ENCODE data around the gene TOX4.

TOX4 gene

DNA sequence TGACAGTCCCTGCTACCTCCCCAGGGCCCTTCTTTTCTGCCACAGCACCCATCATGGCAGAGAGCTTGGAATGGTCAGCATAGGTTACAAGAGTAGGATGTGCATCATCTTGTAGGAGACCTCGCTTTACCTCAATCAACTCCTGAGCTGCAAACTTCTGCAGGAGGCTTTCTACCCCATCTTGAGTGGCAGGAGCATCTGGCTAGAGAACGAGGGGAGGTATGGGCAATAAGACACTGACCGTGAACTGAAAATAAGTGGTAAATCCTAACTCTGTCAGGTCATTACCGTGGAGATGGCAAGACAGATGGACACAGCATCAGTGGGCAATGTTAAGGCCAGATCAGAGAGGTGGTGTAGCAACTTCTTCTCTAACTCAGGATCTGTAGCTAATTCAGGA is 26.4 kb downstream of the TOX4 start:
- no peak for DNase-seq

DNA sequence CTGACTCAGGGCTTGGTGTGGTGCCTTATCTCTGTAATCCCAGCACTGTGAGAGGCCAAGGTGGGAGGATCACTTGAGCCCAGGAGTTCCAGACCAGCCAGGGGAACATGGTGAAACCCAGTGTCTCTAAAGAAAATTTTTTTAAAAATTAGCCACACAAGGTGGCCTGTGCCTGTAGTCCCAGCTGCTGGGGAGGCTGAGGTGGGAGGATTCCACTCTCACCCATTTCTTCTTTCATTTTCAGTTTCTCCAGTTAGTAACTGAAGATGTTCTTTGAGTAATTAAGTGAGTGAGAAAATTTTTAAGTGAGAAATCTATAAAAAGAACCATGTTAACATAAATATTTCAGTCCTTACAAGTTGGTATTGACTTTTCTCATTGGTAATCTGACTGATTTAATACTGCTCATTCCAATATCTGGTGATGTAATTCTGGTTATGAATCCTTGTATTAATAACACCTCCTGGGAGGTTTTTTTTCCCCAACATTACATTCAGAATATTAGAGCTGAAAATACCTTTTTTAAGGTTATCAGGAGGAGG is 28.1 kb downstream of the TOX4 start:
- DNase-seq, result peak in 1 of 2 donors; percentile 10

DNA sequence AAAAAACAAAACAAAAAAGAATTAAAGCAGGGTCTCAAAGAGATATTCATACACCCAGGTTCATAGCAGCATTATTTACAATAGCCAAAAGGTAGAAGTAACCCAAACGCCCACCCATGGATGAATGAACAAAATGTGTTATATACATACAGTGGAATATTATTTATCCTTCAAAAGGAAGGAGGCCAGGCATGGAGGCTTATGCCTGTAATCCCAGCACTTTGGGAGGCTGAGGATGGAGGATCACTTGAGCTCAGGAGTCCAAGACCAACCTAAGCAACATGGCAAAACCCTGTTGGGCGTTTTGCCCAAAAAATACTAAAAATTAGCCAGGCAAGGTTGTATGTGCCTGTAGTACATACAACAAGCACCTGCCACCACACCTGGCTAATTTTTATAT is 29.6 kb downstream of the TOX4 start:
- DNase-seq, result no peak

DNA sequence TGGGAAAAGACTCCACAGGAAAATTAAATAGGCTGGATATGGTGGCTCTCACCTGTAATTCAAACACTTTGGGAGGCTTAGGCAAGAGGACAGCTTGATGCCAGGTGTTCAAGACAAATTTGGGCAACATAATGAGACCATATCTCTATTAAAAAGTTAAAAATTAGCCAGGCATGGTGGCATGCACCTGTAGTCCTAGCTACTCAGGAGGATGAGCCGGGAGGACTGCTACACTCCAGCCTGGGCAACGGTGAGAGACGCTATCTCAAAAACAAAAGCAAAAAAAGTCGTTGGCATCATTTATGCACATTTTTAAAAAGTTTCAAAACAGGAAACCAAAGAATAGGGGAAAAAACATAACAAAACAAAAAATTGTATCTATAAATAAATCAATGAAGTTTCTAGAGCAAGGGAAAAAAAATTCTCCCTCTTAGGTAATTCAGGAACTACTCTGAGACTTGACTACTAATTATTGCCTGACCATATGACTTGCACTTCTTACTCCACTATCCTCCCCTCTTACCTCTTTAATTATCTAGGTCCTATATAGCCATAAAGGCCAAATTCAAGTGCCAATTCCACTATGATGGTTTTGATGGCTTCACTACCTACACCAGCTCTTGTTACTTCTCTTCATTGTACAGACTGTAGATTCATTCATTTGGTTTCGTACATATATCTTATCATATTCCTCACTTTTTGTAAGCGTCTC is 32.6 kb downstream of the TOX4 start:
- no peak for DNase-seq

DNA sequence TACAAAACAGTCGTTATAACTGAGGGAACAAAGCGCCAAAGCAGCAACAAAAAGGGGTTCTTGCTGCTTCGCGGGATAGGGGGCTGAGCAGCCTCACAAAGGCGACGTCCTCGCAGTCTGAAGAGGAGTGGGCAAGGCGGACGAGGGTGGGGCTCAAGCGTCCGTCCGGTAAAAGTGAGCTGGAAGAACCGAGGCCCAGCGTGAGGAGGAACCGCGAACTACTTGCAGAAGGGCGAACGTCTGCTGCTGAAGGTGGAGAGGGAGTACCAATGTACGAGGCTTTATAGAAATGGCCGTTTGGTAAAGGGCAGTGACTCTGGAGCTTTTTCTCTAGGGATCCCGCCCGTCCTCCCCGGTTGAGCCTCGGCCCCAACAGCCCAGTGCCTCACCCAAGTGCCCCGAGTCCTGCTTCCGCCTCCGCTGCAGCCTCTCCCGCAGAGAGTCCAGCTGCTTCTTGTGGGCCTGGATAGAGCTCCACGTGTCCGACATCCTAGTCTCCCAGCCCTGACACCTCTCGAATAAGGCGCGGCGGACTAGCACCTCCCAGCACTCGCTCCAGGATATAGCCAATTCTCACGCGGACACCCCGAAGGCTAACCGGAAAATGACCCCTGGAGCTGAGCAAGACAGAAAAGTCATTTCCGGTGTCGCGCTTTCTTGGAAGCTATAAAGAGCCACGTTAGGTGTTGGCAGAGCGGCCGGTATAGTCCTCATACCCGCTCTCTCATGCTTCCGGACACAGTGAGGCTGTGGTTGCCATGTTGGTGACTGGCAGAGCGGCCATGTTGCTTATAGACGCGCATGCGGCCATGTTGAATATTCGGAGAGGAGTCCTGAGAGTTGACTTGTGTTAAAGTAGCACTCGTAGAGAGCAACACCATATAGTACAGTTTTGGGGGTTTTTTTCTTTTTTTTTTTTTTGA is 34.0 kb downstream of the TOX4 start, which contains the start of gene METTL3:
TSS of gene METTL3 (minus strand) at position 606 of the 923 bp plus-strand sequence. CDS start at position 489, 117 bp downstream.
- DNase-seq, result peak; percentile 93 to 96

DNA sequence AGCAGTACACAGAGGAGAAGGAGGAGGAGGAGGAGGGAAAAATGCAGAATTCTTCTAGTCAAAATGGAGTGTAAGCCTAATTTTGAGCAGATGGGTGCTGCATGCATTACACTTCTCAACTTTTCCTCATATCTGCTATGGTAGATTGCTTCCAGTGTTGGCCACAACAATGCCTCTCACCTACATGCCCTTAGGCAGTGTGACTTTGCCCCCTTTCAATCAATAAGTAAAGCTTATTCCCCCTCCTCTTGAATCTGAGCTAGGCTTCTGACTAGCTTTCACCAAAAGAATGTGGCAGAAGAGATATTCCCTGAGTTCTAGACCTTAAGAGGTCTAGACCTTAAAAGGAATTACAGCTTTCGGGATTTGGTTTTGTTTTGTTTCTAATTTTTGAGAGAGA is 37.3 kb downstream of the TOX4 start:
- no peak for DNase-seq

DNA sequence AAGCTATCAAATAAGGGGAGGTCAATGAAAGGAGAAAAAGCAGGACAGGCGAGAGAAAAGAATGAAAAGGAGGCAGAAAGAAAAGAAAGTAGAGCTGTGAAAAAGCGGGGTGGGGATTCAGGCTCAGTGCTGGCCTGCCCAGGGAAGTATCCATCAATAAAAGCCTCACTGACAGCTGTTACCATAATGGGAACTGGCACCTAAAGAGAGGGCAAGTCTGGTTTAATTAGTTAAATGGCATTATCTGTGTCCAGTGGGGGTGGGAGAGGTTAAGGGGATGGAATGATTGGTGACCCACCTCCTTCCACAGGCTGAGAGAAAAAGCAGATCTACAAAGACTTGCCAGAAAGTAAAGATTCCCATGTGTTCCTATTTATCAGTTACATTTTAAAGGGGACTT is 41.7 kb downstream of the TOX4 start:
- DNase-seq, result no peak

DNA sequence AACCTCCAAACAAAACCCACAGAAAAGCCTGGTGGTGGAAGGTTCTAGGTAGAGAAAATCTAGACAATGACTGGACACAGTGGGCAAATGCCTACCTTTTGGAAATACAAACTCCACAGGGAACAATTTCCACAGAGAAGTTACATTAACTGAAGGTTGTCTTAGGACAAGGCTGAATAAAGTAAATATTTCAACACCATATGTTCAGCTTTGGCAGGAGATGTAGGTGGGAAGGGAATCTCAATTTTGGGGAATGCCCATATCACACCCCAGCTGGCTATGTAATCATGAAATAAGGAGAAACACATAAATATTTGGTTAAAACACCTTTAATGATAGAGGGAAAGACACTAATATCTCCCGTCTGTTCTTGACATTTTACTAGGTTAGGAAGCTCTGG is 43.8 kb downstream of the TOX4 start:
- no peak for DNase-seq

DNA sequence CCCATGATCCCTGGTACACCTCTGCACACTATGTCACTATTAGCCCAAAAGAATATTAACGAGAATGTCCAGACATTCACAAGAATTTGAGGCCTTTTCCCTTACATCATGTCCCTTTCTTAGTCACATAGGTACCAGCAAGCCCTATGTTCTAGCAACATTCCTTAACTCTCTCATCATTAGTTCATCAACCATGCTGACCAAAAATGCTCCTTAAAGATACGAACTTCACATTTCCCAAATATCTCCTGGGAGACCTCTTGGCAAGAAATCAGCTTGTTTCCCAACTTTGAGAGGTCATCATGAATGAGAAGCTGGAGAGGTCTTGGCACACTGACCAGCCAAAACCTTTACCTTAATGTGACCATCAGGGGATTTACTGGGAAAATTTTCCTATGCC is 44.5 kb downstream of the TOX4 start:
- no peak for DNase-seq

DNA sequence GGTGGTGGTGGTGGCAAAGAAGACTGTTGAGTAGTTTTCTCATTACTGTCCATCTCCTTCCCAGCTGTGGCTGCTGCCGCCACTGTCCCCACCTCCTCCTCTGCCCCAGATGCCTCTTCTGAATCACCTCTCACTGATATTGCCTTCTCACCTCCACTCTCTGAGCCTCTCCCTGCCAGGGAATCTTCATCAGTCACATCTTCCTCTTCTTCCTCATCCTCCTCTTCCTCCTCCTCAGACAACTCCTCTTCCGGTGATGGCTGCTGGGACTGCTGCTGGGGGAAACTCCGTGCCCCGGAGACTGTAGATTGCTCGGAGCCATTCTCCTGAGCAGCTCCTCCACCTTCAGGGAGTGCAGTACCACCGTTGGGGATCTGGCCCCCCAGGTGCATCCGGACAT is 46.2 kb downstream of the TOX4 start:
- no peak for DNase-seq

DNA sequence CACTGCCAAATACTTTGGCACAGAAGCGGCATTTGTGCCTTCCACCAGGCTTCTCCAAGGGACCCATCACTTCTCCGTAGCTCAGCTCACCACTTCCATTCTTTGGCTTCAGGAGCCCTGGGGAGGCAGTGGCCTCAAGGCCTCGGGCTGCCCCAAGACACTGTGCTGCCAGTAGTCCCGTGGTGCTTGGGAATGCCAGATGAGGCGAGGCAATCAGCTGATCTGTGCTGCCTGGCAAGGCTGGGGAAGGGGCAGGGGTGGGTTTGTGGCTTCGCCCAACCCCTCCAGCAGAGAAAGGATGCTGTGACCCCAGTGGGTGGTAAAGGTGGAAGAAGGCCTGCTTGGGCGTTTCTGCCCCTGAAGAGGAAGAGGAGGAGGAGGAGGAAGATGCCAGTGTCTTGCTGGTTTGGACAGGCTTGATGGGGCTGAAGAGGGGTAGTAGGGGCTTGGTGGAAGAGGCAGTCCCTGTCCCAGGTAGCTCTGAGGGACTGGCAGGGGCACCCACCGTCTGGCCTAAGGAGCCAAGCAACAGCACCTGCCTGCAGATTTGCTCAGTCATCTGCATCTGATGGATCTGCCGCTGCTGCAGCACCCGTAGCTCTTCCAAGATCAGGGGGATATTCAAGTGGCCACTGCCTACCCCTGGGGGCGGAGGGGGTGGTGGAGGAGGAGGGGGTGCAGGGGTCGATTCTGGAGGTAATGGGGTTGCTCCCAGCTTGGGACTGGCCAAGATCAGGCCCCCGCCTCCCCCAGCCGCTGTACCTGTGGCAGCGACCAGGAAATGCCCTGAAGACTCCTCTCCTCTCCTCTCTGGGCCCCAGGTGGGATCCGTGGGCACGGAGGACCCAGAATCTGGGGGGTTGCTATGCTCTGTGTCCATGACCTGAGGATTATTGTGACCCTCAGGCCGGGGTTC is 47.8 kb downstream of the TOX4 start:
- DNase-seq, result no peak

DNA sequence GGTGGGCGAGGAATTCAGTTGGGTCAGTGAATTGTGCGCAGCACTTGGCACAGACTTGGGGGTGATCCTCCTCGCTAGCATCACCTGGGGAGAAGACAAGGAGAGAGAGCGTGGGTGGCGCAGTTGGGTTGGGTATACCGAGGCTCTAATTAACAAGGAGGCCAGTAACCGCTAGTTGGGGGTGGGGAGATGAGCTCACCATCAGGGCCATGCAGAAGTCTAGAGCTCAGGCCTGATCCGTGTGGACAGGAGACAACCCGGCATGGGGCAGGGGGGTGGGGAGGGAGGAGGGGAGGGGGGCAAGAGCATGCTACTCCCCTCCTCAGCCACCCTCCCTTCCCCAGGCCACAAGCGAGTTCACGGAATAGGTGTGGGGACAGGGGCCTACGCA is 48.6 kb downstream of the TOX4 start:
- DNase-seq, result no peak

DNA sequence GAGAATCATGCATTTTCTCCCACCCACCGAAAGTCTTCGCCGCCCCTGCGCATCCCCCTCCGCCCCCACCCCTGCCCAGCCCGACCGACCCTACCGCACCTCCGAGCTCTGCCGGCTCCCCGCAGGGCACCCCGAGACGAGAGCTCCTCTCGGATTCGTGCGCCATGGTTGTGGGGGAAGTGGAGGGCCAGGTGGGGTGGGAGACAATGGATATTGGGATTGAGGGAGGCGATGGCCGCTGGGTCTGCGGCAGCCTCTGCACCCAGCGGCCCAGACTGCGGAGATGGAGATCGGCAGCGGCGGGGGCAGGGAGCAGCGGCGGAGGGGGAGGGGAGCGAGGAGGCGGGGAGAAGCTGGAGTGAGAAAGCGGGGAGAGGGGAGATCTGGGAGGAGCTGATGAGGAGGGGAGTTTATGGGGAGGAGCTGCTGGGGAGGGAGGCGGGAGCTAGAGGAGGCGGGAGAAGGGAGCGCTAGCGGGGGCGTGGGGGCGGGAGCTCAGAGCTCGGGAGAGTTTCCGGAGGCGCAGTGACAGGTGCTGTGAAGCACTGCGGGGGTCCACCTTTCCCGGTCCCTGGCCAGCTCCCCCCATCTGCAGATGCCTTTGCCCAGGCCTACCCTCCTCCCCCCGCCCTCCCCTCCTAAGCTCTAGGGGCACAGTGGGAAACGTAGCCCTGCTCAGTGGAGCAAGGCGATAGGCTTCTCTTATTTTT is 49.1 kb downstream of the TOX4 start, which contains the start of gene SALL2:
TSS of gene SALL2 (minus strand) at position 385 of the 710 bp plus-strand sequence. CDS start at position 166, 219 bp downstream.
- peak in 1 of 2 donors; percentile 1 for DNase-seq

DNA sequence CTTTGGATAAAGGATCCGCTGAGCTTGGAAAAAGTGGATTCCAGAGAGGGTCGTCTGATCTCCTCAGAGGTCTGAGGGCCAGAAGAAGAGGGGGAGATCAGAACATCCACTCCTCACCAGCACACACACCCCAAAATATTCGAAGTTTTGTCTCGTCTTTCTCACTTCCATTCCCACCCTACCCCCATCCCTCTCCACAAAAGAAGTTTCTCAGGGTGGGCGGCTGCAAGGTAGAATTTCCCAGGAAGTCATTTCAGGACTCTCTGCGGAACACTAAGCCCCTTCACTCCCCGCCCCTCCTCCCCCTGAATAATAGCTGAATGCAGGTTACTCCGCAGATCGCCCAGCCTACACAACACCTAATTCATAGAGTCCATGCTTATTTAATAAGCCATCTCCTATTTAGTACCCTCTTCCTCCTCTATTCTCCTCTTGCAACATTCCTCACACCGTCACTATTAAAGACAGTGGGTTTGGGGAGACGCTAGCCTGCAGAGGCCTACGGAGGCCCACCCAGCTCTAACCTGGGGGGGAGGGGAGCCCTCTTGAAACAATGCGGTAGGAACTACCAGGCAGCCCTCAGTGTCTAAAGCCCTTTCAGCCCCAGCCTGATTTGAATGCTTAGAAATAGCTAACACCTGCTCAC is 49.8 kb downstream of the TOX4 start:
- DNase-seq, result no peak

DNA sequence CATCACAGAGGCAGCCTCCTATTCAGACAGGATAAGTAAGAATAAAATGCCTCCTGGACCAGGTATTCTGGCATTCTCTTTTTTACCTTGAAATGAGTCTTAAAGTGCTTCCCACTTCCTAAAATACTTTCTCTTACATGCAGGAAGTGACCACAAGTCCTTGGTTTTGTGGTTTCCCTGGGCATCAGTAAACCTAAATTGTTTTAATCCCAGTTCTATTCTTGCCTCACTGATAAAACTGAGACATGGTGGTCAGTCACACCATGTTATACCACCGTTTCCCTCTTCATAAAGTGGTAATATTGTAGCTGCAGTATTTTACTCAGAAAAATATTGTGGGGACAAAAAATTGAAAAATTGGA is 50.3 kb downstream of the TOX4 start:
- no peak for DNase-seq

DNA sequence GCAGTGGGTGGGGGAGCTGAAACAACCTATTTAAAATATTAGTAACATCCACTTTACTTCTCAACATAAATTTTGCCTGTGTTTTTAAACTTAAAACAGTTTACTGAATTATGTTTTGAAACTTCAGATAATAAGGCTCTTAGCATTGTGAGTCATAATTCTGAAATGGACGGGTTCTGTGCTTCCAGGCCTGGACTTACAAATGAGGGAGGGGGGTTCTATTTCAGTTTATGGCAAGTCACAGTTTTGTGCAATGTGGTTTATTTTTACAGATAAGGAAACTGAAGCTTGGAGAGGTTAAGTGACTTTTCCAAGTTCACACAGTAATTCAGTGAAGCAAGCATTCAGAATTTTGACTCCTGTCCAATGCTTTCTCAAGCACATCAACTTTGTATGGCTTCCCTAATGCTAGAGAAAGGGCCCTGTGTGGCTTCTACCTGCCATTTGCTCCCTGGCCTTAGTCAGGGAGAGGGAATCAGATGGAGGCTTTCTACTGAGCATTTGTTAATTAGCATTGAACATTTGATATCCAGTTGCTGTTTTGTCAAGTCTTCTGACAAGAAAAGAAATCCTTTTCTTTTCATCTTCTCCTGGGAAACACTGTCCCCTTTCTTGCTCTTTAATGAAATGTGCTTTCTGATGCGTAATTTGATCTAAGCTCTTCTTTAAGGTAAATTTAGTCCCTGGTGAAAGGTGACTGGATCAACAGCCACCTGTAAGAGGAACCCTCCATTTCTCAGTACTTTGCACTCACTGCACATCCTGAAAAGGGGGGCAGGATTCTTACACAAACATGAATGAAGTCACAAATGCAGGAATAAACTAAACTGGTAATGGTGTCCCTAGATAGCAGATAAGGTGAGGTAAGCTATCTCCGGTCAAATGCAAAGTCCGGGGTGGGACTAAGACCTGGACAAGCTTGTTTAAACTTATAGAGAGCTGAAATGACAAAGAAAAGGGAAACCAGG is 51.7 kb downstream of the TOX4 start:
- no peak for DNase-seq

DNA sequence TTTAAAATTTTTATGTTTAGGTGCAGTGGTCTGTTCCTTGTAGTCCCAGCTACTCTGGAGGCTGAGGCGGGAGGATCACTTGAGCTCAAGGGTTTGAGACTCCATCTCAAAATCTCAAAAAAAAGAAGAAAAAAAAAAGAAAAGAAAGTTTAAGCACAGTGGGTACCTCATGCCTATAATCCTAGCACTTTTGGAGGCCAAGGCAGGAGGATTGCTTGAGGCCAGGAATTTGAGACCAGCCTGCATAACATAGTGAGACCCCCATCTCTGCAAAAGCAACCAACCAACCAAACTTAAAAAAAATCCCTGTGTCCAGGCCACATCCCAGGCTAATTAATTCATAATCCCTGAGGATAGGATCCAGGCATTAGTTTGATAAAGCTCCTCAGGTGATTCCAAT is 52.5 kb downstream of the TOX4 start:
- no peak for DNase-seq

DNA sequence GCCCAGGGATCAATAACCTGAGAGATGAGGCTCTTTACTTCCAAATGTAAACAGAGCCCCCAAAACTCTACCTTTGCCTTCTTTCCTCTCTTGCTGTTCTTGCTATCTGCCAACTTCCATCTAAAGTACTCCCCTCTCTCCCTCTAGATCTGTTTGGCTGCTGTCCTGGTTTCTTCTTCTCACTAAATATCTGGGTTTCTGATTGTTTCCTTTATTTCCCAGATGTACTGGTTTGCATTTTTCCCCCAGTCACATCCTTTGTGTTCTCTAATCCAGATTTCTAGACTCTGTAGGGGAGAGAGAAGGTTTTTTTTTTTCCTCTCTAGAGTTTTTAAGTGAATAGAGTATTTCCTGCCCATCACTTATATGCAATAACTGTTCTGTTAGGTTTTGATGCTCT is 56.3 kb downstream of the TOX4 start:
- DNase-seq, result no peak

DNA sequence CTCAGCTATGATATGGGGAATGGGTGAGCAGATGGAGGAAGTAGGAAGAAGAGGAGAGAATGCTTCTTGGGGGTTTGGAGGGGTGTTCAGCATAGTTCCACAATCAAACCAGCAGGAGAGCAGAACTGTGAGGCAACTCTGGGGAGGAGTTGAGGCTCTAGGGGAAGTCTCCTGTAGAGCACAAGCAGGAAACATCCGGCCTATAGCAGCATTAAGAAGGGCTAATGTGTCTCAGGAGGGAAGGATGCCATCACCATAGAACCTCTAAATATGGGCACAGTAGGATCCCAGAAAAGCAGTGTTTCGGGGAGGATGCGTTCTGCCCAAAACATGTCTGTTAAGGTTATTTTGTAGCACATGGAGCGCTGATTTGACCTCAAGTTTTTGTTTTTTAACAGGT is 57.6 kb downstream of the TOX4 start:
- DNase-seq, result no peak

Measured in bone marrow (tissue), 2 donors.